K562 (cell line): ENCODE measurements around the gene AHCYL1. TPM values are rescaled to one million over a fixed set of nuclear protein-coding genes. Genes with fewer than 3 reads are reported as not detected.
A peak's percentile ranks its signal among the peaks of the same experiment; 100 is the strongest.

Experiments used
- BCOR ChIP-seq: fragments of 450-650 bp; IDR thresholded peaks from 2 replicates; pipeline ENCODE4 v1.6.1; 2016
- CBX2 ChIP-seq: fragments of 200-600 bp; sonication (generic); IDR thresholded peaks from one replicate; pipeline ENCODE4 v1.6.1; 2012; ENCODE audit warnings: mild to moderate bottlenecking, low read length, inconsistent platforms; ENCODE audit not compliant: insufficient read depth, poor library complexity, severe bottlenecking
- DEAF1 ChIP-seq: fragments of 450-650 bp; formaldehyde crosslinking; IDR thresholded peaks from 2 replicates; pipeline ENCODE4 v1.4.0; 2020; ENCODE audit warnings: mild to moderate bottlenecking, moderate library complexity
- FOXJ2 ChIP-seq: fragments of 200-800 bp; sonication (Bioruptor generic); IDR thresholded peaks from 2 replicates; pipeline ENCODE4 v1.6.1; 2016; ENCODE audit warnings: missing genetic modification characterization, missing compliant biosample characterization
- GABPA ChIP-seq: fragments of 200-800 bp; sonication (Bioruptor generic); conservative IDR thresholded peaks from 2 replicates; pipeline ENCODE4 v1.6.1; 2016; ENCODE audit warnings: low read depth, missing genetic modification characterization, missing compliant biosample characterization
- GATAD2A ChIP-seq: fragments of 450-650 bp; IDR thresholded peaks from 2 replicates; pipeline ENCODE4 v1.6.1; 2017
- HIVEP1 ChIP-seq: fragments of 250-450 bp; sonication (Bioruptor Pico); IDR thresholded peaks from 2 replicates; pipeline ENCODE4 v1.4.0; 2020; ENCODE audit warnings: mild to moderate bottlenecking
- IRF2 ChIP-seq: sonication (generic); formaldehyde crosslinking; IDR thresholded peaks from 2 replicates; pipeline ENCODE4 v1.8.1; 2022; ENCODE audit warnings: mild to moderate bottlenecking, missing genetic modification reagents
- RBM14 ChIP-seq: fragments of 200-400 bp; formaldehyde crosslinking; IDR thresholded peaks from 2 replicates; pipeline ENCODE4 v1.6.1; 2018; ENCODE audit warnings: low read depth, mild to moderate bottlenecking, low read length, moderate library complexity, borderline replicate concordance; ENCODE audit not compliant: insufficient read depth
- SAFB ChIP-seq: fragments of 200-400 bp; formaldehyde crosslinking; IDR thresholded peaks from 2 replicates; pipeline ENCODE4 v1.6.1; 2017; ENCODE audit warnings: low read depth, low read length, borderline replicate concordance
- SPI1 ChIP-seq: IDR thresholded peaks from 2 replicates; pipeline ENCODE4 v1.6.1; 2011; ENCODE audit warnings: low read depth, low read length, control low read depth, borderline replicate concordance
- SRSF7 ChIP-seq: fragments of 200-400 bp; formaldehyde crosslinking; optimal IDR thresholded peaks from 2 replicates; pipeline ENCODE3; 2017; ENCODE audit warnings: mild to moderate bottlenecking, low read depth, low read length
- TCF7 ChIP-seq: sonication (generic); IDR thresholded peaks from 2 replicates; pipeline ENCODE4 v1.6.1; 2016; ENCODE audit warnings: antibody characterized with exemption, borderline replicate concordance
- THAP12 ChIP-seq: fragments of 250-450 bp; sonication (Bioruptor Pico); IDR thresholded peaks from 2 replicates; pipeline ENCODE4 v1.9.0; 2021; ENCODE audit warnings: mild to moderate bottlenecking, inconsistent platforms
- ZNF444 ChIP-seq: fragments of 250-450 bp; sonication (Bioruptor Pico); IDR thresholded peaks from 2 replicates; pipeline ENCODE4 v1.4.0; 2020; ENCODE audit warnings: mild to moderate bottlenecking, moderate library complexity
- polyA plus RNA-seq, 8 experiments: library from polyadenylated mRNA; depleted of rRNA in 4 of 8; stranded (reverse) in 5 of 8; unstranded in 3 of 8; fragments of >200 nt; fragmentation: Nextera tagmentation in 2 of 8; fragmentation: Illumina TruSeq in 1 of 8; extraction: Ambion mirVana in 2 of 8; extraction: Trizol in 1 of 8; gene quantifications; 2 replicates each; pipeline versions ENCODE4 v1.2.1 to v1.2.3, GENCODE V29; 2011 to 2014; ENCODE audit warnings: inconsistent platforms in 1 of 8, missing spikeins in 1 of 8
- total RNA-seq, 7 experiments: library from RNA; depleted of rRNA in 6 of 7; stranded (reverse); fragments of >200 nt in 6 of 7; fragmentation: Illumina TruSeq in 2 of 7; extraction: Trizol in 2 of 7; gene quantifications; 2 replicates each; pipeline versions ENCODE4 v1.2.1 to v1.2.3, GENCODE V29; 2011 to 2021; ENCODE audit warnings: low replicate concordance in 1 of 7
- TF ChIP-seq, protein P1 (sequence below), 2 experiments: IDR thresholded peaks; 2 replicates each; pipeline ENCODE4 v1.6.1; 2011; ENCODE audit warnings: borderline replicate concordance in 1 of 2, control low read depth in 1 of 2, low read depth in 1 of 2, low read length in 1 of 2, mild to moderate bottlenecking in 1 of 2, mixed read lengths in 1 of 2, moderate library complexity in 1 of 2; ENCODE audit not compliant: insufficient read depth in 1 of 2, insufficient read length in 1 of 2, poor library complexity in 1 of 2, severe bottlenecking in 1 of 2; ENCODE audit errors: extremely low read depth in 1 of 2
- TF ChIP-seq, protein P2 (sequence below): fragments of 450-650 bp; formaldehyde crosslinking; IDR thresholded peaks from 2 replicates; pipeline ENCODE4 v1.4.0; 2022; ENCODE audit warnings: mild to moderate bottlenecking, moderate library complexity
- TF ChIP-seq, protein P3 (sequence below), 2 experiments: fragments of 450-650 bp in 1 of 2; IDR thresholded peaks; 2 replicates each; pipeline ENCODE4 v1.6.1; 2011 to 2017; ENCODE audit warnings: low read depth in 2 of 2, antibody characterized with exemption in 1 of 2, borderline replicate concordance in 1 of 2, low read length in 1 of 2, mild to moderate bottlenecking in 1 of 2, mixed read lengths in 1 of 2; ENCODE audit not compliant: control insufficient read depth in 1 of 2

Gene AHCYL1
- total and polyA plus RNA-seq, 9 of the 15 experiments (the other 6 are each of a cell fraction or from before 2014, with no cell fraction given): 27.3 to 118 (median 44.5) TPM

GRCh38 chr1:110003747-110004428, 19.3 kb downstream of the AHCYL1 start (continued):
- TF ChIP-seq DEAF1 (CRISPR knock-in tag) (no peak), RBM14 (no peak), SPI1 (no peak), FOXJ2 (peak; percentile 45; the same call in 1 of the 2 replicates), GATAD2A (0 out of 2 replicates have a peak, but pooled peaks have one; percentile 26), THAP12 (CRISPR knock-in tag) (no peak), SAFB (no peak), CBX2 (no peak), IRF2 (no peak), ZNF444 (peak; percentile 100), HIVEP1 (CRISPR knock-in tag) (no peak), GABPA (tag) (peak; percentile 32; the same call in 1 of the 2 replicates), SRSF7 (no peak), TCF7 (no peak), BCOR (no peak)
- TF ChIP-seq, protein P1, sequence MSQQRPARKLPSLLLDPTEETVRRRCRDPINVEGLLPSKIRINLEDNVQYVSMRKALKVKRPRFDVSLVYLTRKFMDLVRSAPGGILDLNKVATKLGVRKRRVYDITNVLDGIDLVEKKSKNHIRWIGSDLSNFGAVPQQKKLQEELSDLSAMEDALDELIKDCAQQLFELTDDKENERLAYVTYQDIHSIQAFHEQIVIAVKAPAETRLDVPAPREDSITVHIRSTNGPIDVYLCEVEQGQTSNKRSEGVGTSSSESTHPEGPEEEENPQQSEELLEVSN (IDR thresholded peaks at IDR 0.05; ENCODE audit: borderline replicate concordance in 1 of 2, extremely low read depth in 1 of 2, insufficient read depth in 1 of 2, insufficient read length in 1 of 2, low read depth in 1 of 2, low read length in 1 of 2, poor library complexity in 1 of 2, severe bottlenecking in 1 of 2): no peak
- TF ChIP-seq, protein P2, sequence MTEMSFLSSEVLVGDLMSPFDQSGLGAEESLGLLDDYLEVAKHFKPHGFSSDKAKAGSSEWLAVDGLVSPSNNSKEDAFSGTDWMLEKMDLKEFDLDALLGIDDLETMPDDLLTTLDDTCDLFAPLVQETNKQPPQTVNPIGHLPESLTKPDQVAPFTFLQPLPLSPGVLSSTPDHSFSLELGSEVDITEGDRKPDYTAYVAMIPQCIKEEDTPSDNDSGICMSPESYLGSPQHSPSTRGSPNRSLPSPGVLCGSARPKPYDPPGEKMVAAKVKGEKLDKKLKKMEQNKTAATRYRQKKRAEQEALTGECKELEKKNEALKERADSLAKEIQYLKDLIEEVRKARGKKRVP (CRISPR knock-in tag): no peak
- TF ChIP-seq, protein P3, sequence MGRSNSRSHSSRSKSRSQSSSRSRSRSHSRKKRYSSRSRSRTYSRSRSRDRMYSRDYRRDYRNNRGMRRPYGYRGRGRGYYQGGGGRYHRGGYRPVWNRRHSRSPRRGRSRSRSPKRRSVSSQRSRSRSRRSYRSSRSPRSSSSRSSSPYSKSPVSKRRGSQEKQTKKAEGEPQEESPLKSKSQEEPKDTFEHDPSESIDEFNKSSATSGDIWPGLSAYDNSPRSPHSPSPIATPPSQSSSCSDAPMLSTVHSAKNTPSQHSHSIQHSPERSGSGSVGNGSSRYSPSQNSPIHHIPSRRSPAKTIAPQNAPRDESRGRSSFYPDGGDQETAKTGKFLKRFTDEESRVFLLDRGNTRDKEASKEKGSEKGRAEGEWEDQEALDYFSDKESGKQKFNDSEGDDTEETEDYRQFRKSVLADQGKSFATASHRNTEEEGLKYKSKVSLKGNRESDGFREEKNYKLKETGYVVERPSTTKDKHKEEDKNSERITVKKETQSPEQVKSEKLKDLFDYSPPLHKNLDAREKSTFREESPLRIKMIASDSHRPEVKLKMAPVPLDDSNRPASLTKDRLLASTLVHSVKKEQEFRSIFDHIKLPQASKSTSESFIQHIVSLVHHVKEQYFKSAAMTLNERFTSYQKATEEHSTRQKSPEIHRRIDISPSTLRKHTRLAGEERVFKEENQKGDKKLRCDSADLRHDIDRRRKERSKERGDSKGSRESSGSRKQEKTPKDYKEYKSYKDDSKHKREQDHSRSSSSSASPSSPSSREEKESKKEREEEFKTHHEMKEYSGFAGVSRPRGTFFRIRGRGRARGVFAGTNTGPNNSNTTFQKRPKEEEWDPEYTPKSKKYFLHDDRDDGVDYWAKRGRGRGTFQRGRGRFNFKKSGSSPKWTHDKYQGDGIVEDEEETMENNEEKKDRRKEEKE (IDR thresholded peaks at IDR 0.05; ENCODE audit: borderline replicate concordance in 1 of 2, control insufficient read depth in 1 of 2, low read depth in 2 of 2, low read length in 1 of 2): no peak
